ENCODE results near the gene TMEM221.
"Not testable (repeated sequence)": the region's sequence is repeated elsewhere in the genome, so short reads cannot be mapped to it uniquely, and the experiment has no call there.

Gene TMEM221

GRCh38 chr19:17448131-17448967 lies at the start of gene TMEM221:
Gene TMEM221 (minus strand): TSS chr19:17448668. CDS start chr19:17448462, 206 bp downstream.
- peak; percentile 69 for DNase-seq

DNA sequence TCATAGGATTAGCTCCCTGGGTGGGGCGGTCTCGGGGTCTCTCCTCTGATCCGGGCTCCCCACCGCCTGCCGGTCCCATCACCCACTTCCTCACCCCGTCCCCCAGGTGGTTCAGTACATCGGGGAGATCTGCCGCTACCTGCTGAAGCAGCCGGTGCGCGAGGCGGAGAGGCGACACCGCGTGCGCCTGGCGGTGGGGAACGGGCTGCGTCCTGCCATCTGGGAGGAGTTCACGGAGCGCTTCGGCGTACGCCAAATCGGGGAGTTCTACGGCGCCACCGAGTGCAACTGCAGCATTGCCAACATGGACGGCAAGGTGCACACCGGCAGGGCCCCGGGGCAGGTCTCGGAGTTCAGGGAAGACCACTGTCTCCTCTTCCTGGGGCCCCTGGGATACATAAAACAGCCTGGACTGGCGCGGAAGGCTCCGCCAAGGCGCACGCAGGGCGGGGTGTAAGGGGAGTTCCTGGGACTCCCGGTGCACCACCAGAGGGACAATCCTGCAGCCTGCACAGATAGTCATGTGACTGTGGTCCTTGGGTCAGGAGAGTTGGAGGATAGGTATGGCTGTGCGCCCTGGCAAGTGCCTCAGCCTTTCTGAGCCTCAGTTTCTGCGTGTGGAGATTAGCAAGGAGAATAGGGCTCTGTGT lies 48.8 kb upstream of the TMEM221 start:
- DNase-seq: no peak

DNA sequence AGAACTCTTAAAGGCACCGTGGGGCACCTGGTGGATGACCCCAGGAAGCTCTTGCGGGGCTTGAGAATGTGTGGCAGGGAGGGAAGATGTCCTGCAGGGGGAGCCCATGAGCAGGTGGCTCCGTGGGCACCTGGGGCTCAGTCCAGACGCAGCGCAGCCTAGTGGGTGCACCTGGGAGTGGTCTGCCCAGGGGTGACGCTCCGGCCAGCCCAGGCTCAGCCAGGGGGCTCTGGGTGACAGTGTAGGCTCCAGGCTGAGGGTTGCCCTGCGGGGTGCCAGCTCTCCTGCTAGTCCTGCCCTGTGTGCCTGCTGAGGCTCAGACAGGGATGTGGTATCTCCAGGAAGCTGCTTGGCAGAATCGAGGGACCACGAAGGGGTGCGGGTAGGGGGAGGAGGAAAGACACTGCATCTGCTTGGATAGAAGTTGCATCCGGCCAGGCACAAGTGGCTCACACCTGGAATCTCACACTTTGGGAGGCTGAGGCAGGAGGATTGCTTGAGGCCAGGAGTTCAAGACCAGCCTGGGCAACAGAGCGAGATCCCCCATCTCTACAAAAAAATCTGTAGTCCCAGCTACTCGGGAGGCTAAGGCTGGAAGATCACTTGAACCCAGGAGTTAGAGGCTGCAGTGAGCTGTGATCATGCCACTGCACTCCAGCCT lies 48.0 kb upstream of the TMEM221 start:
- DNase-seq: peak; percentile 87

- no peak for DNase-seq
Observed at GRCh38 chr19:17495639-17496296, 47.3 kb upstream of the TMEM221 start.

DNA sequence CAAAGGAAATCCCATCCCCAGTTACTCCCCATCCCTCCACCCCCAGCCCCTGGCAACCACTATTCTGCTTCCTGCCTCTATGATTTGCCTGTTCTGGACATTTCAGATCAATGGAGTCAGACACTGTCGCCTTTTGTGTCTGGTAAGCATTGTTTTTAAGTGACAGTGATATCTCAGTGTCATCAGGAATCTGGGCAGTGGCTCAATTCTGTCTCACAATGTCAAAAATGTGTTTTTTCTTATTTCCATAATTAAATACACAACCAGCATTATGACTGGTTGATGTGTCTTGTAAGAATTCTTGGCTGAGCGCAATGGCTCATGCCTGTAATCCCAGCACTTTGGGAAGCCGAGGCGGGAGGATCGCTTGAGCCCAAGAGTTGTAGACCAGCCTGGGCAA lies 42.8 kb upstream of the TMEM221 start:
- DNase-seq: no peak

GRCh38 chr19:17490411-17490810 lies 41.9 kb upstream of the TMEM221 start:
- DNase-seq: no peak

- DNase-seq: no peak
Observed at GRCh38 chr19:17489392-17490030, 41.0 kb upstream of the TMEM221 start.

DNA sequence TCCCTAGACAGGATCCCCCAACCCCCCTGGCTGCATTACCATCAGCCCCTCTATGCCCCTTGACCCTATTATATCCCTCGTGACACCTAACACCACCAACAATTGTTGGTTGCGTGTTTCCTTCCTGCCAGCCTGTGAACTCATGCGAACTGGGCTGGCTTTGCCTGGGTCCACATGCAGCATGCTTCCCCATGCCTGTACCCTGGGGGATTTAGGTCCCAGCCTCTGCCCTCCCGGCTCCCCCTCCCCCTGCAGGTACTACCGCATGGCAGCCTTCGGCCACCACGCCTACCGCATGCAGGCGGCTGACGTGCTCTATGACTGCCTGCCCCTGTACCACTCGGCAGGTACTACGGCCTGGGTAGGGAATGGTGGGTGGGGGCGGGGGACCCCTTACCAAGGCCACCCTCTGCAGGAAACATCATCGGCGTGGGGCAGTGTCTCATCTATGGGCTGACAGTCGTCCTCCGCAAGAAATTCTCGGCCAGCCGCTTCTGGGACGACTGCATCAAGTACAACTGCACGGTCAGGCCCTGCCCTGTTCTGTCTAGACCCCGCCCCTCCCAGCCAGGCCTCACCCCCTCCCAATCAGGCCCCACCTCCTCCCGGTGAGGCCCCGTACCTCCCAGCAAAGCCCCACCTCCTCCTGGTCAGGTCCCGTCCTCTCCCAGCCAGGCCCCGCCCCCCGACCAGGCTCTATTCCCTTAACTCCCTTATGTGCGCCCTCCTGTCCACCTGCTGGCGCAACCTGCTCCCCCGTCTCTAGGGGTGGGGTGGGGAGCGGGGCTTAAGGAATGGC lies 40.3 kb upstream of the TMEM221 start:
- DNase-seq: peak; percentile 98

DNA sequence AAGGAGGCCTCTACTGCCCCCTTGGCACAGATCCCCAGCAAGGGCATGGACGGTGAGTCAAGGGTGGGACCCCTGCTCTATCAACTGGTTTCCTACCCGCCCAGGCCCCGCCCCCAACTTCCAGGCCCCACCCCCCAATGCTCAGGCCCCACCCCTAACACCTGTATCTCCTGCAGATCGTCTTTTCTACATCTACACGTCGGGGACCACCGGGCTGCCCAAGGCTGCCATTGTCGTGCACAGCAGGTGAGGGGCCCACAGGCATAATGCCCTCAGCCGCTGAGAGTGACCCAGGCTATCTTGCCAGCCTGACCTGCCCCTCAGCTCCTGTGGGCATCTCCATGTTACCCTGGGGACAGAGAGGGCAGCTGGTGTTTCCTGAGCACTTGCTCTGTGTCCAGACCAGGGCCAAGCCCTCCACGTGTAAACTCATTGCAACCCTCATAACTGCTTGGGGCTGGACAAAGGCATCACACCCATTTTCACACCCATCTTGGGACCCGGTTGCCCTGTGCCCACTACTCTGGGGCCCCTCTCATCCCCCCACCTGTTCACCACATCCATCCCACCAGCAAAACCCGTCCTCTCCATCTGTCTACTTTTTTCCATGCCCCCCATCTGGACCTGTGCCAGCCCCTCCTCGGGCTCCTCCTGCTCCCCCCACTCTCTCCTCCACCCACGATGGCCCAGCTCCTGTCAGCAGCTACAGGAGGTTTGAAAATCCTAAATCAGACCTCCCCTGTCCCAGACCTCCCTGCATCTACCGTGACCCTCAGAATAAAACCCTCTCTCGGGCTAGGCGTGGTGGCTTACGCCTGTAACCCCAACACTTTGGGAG lies 39.0 kb upstream of the TMEM221 start:
- DNase-seq: no peak

DNA sequence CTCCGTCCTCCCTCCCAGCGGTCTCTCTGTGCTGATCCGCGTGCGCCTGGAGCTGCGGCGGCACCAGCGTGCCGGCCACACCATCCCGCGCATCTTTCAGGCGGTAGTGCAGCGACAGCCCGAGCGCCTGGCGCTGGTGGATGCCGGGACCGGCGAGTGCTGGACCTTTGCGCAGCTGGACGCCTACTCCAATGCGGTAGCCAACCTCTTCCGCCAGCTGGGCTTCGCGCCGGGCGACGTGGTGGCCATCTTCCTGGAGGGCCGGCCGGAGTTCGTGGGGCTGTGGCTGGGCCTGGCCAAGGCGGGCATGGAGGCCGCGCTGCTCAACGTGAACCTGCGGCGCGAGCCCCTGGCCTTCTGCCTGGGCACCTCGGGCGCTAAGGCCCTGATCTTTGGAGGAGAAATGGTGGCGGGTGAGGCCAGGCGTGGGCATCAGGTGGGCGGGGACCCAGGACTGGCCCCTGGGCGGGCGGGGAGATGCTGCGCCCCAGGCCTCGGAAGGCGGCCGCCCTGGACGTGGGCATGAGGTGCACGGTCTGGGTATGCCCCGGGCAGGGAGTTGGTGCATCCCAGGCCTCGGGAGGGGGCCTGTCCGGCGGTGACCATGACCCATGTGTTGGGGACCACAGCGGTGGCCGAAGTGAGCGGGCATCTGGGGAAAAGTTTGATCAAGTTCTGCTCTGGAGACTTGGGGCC lies 38.2 kb upstream of the TMEM221 start:
- DNase-seq: no peak

- no peak for DNase-seq
Observed at GRCh38 chr19:17484520-17485185, 36.2 kb upstream of the TMEM221 start.

GRCh38 chr19:17483605-17484002 lies 35.1 kb upstream of the TMEM221 start:
- no peak for DNase-seq

DNA sequence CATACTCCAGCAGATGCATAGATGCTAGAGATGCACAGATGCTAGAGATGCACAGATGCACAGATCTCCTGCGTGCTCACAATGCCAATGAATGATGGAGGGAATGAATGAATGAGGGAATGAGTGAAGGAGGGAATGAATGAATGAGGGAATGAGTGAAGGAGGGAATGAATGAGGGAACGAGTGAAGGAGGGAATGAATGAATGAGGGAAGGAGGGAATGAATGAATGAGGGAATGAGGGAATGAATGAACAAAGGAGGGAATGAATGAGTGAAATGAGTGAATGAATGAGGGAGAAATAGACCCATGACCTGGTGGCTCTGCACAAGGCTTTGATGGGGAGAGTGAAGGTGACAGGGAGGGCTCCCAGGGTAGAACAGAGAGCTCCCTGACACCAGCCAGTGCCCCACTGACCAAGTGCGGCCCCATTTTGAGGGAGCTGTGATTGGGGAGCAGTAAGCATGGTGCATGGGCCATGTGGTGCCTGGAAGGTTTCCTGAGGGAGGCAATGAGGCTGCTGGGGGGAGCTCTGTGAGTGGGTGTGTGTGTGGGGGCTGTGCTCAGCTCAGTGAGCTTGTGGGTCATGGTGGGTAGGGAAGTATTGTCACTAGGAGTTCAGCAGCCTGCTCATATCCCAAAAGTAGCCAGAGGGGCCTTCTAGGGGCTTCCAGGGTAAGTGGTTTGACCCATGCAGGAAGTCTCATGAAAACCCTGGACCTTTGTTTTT lies 34.6 kb upstream of the TMEM221 start:
- DNase-seq: no peak

DNA sequence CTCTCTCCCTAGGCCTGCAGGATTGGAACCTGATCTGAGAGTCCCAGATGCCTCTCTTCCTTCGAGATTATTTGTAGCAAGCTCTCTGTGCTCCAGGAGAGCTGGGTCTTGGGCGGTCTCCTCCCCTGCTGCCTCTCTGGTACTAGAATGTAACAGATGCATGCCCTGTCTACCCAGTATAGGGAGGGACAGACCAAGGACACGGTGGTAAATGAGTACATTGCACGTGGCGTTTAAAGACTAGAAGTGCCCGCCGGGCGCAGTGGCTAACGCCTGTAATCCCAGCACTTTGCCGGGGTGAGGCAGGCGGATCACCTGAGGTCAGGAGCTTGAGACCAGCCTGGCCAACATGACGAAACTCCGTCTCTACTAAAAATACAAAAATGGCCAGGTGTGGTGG lies 33.5 kb upstream of the TMEM221 start:
- no peak for DNase-seq

DNA sequence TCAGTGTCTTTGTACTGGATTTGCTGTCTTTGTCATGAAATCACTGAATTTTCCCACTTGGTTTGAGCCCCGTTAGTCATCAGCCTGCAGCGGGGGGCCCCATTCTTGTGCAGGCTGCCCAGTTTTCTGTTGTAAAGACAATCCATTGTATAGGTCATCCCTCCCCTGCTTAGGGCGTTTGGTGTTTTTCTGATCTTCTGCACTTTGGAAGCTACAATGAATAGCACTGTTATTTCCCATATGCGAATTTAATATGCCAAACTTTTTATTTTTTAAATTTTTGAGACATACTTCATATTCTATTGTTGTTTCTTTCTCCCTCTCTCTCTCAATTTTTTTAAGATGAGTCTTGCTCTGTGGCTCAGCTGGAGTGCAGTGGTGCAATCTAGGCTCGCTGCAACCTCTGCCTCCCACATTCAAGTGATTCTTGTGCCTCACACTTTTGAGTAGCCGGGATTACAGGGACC lies 30.9 kb upstream of the TMEM221 start:
- DNase-seq: no peak

GRCh38 chr19:17475541-17476115 lies 27.2 kb upstream of the TMEM221 start:
- no peak for DNase-seq

DNA sequence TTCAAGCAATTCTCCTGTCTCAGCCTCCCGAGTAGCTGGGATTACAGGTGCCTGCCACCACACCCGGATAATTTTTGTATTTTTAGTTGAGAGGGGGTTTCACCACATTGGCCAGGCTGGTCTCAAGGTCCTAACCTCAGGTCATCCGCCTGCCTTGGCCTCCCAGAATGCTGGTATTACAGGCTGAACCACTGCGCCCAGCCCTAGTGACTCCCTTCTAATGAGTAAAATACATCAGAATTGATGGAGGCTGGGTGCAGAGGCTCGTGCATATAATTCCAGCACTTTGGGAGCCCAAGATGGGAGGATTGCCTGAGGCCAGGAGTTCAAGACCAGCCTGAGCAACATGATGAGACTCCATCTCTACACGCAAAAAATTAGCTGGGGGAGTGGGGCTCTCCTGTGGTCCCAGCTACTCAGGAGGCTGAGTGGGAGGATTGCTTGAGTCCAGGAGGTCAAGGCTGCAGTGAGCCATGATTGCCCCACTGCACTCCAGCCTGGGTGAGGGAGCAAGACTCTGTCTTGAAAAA lies 26.6 kb upstream of the TMEM221 start:
- DNase-seq: not testable (repeated sequence)

- DNase-seq: no peak
Observed at GRCh38 chr19:17473041-17473440, 24.6 kb upstream of the TMEM221 start.
